HG02852 (cell line): Measurements from ENCODE around the gene UNC5C.

Experiments
- ATAC-seq: cut with Tn5 transposase; IDR thresholded peaks from one replicate; pipeline ENCODE4 v1.9.1; 2021; ENCODE audit warnings: mild to moderate bottlenecking, moderate library complexity; ENCODE audit not compliant: unreplicated experiment

UNC5C gene

DNA sequence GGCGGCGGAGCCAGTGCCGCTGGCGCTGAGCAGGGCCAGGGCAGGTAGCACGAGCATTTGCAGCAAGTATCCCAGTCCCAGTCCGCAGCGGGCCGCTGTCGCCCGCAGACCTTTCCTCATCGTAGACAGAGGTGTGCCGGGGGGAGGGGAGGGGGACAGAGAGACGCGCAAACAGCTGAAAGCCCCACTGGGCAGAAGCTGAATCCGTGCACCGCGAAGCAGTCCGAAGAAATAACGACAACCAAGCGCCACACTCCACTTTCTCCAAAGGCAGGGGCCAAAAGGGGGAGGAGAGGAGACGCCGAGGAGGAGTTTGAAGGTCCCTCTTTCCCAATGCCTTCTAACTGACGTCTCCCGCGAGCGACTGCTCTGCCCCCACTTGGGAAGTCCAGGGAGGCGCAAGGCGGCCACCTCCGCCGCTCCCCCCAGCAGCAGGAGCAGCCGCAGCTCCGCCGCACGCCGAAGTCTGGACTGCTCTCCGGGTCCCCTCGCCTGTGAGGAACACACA is at the start of gene UNC5C:
Gene UNC5C (minus strand): TSS at position 236 of the 508 bp plus-strand sequence.
- ATAC-seq, result no peak

DNA sequence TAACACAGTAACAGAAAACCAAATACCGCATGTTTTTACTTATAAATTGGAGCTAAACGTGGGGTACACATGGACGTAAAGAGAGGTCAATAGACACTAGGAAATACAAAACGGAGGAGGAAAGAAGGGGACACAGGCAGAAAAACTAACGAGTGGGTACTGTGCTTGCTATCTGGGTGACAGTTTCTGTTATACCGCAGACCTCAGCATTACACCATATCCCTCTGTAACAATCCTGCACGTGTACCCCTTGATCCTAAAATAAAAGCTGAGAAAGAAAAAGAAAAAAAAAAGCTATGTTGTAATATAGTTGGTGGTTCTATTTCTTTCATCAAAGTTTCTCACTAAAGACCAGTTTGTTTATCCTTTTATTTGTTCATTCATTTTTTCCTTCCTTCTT is 47.9 kb upstream of the UNC5C start:
- ATAC-seq, result no peak

DNA sequence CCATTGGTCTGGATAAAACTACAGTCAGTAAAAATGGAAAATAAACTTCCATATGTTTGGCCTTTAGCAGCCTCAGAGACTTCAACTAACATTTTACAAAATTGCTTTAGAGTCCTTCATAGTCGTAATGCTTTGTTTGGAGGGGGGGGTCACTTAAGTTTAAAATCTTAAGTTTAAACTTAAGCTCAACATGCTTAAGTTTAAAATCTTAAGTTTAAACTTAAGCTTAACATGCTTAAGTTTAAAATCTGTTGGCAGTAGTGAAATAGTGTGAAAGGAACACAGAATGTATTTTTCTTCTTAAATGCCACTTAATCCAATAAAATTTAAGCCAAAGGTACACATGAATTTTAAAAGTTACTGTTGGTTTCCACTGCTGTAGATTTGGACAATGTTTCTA is 45.9 kb upstream of the UNC5C start:
- no peak for ATAC-seq

DNA sequence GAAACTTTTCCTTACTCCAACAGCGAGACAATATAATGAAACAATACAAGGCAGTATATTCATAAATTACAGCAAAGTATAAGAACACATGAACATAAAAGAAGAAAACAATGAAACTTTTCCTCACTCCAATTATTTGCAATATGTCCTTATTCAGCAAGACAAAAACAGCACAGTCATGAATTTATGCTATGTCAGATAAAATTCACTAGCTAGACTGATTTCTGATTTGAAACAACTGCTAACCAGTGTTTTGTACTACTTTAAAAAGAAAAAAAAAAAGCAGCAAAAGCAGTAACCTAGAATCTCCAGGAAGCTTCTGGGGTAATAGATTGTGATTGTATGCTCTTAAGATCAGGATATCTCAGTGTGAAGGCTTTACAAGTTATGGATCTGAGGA is 45.2 kb upstream of the UNC5C start:
- no peak for ATAC-seq

DNA sequence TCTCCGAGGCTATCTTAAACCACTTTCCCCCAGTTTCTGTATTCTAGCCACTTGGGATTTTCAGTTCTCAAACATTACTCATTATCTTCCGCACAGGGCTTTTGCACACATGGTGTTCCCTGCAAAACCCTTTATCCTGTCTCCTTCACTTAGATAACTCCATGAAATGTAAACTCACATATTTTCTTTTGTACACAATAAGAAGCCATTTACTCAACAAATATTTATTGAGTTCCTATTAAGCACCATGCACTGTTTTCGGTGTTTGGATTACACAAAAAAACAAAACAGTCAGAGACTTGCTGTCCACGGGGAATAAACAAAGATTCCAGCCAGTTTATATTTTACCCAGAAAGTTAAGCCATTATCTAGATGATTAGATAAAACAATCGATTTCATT is 42.5 kb upstream of the UNC5C start:
- no peak for ATAC-seq

DNA sequence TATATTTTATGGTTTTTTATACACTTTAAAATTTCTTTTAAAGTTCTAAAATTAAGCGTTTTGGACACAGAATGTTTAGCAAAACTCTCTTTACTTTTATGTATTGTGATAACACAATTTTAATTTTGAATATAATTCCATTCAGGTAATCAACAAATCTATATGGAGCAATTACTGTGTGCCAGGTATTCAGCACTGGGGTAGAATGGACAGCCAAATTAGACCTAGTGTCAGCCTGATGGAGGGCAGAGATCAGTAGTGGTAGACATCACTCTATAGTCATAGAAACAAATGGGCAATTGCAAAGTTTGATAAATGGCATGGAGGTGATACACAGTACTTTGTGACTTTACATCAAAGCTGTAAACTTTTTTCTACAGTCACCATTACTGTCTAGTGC is 41.8 kb upstream of the UNC5C start:
- no peak for ATAC-seq

DNA sequence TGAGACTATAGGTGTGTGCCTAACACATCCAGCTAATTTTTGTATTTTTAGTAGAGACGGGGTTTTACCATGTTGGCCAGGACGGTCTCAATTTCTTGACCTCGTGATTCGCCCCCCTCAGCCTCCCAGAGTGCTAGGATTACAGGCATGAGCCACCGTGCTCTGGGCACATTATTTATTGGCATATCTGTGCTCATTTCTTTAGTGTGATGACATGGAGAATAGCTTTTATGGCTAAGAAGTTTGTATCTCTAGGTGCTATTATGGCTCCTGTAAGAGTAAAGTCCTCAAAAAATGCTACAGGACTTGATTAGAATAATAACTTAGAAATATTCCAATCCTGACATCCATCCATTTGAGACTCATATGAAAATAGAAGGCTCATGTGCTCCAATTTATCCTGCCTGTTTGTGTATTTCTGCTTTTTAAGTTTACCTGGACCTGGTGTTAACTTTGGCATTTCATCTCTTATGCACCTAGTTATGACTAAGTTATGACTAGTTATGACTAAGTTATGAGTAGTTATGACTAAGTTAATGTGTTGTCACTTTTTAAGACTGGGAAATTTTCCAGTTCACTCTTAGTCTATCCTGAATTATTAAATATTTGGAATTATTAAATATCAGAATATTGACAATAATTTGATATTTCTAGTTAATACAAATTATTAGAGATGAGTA is 36.4 kb upstream of the UNC5C start:
- ATAC-seq, result no peak

DNA sequence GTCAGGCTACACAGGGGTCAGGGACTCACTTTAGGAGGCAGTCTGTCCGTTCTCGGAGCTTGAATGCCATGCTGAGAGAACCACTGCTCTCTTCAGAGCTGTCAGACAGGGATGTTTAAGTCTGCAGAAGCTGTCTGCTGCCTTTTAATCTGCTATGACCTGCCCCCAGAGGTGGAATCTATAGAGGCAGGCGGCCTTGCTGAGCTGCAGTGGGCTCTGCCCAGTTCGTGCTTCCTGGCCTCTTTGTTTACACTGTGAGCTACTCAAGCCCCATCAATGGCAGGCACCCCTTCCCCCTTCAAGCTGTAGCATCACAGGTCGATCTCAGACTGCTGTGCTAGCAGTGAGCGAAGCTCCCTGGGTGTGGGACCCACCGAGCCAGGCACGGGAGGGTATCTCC is 31.5 kb upstream of the UNC5C start:
- ATAC-seq, result no peak

DNA sequence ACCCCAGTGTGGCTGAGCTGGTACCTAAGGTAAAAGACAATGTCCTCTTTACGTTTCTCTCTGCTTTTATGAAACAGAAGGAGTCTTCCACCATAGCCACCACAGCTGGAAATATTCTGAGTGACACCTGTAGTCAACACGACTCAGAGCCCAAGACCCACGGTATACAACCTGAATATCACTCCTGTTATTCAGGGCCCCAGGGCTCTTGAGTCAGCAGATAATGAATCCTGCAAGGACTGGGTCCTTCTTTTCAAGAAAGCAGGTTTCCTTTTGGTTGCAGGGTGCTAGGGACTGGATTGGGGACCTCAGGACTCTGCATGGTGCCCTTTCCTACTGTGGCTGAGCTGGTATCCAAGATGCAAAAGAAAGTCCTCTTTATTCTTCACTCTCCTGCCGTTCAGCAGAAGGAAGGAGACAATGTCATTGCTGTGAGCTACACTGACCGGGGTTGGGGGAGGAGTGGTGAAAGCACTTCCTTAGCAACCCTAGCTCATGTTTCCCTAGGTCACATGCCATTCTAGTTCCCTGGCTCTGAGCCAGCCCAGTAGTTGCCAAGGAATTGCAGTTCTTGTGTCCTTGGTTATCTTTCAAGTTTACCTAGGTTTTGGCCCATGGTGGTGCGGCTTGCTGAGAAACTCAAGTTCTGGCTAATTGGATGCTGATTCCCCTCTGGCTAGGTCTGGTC is 23.7 kb upstream of the UNC5C start:
- ATAC-seq, result no peak

DNA sequence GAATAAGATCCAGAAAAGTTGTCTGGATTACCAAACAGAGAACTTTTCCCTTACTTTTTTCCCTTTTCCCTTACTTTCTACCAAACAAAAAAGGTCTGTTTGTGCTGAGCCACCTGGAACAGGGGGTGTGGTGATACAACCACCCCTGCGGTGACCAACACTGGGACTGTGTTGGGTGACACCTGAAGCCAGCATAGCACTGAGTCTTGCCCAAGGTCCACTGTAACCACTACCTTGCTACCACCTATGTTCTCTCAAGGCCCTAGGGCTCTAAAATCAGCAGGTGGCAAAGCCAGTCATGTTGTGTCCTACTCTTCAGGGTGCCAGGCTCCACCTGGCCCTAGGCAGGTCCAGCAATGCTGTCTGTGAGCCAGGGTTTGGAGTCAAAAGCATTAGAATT is 22.8 kb upstream of the UNC5C start:
- ATAC-seq, result no peak

DNA sequence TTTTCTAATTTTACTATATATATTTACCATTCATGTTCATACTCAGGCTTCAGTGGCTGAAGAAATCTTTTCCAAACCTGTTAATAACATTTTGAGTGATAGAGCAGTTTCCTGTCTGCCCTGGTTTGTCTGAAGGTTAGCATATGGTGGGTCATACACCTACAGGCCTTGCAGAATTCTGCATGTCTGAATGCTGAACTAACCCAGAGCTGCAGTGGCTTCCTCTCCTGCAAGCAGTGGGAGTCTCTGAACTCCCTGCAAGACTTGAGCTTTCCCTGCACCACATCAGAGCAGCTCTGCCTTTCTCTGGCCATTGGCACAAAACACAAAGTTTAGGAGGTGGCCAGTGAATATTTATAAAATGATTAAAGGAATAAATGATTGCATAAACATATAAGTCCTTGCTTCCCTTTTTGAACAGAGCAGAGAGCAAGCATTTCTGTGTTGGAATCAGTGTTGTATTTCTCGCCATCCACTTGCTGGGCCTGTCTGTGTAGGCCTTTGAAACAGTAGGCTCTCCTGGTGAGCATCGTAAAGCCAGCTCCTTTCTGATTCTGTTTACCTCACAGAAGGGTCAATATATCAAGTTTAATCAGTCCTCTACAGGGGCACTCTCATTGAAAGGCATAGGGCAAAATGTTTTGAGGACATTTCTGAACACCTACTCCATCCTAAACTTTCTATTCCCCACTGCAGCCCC is 15.0 kb upstream of the UNC5C start:
- ATAC-seq, result no peak

DNA sequence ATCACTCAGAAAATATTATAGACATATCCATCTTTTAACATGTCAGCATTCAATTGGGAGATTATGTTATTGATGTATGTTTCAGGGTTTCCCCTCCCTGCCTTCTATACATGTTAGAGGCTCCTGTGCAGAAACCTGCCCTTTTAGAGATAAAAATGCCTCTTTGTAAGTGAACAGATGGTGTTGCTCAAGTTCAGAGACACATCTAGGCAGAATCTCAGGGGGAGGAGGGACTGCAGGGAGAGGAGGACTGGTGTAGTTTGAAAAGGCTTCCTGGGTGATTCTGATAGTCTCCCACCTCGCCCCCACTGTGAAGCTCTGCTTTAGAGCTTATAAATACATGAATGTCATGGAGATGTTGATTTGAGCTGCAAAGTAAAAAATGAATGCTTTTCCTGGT is 12.0 kb upstream of the UNC5C start:
- ATAC-seq, result no peak

DNA sequence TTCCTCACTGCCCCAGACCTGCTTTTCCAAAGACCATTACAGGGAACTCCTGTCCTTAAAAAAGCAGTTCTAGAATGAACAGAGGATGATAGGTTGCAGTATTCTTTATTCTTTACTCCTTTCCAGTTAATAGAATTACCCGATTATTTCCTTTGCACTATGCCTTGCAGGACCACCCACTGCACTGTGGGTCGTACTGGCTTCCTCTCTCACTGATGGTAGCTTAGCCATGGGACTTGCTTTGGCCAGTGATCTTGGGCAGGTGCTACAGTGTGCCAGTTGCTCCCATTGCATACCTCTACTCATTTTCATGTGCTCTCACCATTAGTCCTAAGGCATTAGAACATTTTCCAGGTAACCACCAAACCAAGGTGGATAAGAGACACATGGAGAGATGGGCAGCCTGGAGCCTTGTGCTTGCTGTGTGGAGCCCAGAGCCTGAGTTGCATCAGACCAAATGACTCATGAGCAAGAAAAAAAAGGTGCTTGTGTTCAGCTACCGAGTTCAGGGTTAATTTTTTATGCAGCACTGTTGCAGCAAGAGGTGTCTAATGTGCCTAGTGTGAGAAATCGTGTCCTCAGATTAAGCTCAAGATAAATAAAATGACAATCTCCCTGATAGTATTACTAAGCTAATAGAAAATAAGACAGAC is 7.6 kb upstream of the UNC5C start:
- ATAC-seq, result no peak

DNA sequence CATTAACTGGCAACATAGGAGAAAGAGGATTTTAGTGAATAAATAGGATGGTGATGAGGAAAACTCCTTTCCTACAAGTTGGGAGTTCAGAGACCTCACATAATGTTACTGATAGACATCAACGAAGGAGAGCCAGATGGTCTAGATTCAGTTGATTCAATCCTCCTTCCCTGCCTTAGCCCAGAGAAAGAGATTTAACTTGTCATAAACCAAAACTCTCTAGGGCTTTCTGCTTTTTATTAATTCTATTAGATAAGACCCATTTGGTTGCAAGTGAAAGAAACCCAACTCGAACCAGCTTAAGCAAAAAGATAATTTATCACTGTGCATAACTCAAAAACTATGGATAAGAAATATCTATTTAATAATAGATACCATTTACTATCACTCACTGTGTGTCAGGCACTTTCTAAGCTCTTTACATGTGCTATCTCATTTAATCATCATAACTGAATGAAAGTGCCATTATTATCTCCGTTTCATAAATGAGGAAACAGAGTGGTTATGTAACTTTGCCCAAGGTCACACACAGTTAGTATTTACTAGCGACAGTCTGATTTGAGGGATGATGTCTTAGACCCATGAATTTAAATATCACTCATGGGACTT is 4.3 kb upstream of the UNC5C start:
- no peak for ATAC-seq

DNA sequence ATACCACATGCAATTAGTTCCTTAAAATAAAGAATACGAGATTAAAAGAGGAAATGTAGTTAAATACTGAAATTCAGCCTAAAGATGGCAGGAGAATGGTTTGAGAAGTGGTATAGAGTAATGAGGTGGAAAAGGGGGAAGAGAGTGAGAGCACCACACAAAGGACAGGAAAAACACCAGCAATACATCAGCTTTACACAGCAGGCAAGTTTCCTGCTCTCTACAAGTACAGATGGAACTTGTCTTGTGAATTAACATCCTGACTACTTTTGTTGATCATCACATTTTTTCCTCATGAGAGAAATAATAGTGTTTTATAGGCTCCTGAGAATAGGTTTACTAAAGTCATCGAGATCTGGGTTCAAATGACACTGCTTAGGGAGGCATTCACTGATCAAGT is 2.9 kb upstream of the UNC5C start:
- no peak for ATAC-seq

DNA sequence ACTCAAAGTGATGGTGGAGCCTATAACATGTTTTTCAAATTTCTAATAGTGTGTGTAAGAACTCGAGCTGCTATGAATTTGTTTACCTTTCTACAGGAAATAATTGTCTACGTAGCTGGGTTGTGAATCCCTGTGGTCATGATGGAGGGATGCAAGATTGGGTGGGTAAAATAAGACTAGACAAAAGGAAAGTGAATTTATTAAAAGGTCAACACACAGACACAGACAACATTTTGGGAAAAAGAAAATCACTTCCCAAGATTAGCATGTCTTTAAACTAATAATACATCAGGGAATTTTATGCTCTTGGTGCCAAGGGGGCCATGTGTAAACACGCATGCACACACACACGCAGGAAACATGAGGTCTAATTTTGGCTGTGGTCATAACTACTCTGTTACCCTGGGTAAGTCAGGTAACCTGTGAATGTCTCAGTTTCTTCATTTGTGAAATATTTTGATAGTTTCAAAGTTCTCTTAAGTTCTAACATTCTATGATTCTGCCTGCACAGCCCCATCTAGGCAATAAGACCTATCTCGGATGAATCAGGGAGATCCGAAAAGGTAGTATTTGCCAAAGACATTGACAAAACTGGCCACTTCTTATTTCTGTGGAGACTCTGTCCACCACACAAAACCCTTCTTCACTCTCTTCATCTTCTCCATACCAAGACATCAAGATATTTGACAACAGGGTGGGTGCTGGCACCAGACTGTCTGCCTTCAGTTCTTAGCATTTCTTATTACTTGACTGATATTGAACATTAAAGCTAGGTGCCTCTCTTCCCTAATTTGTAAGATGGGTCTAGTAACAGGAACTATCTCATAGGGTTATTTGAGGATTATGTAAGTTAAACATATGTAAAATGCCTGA is 1.6 kb upstream of the UNC5C start:
- ATAC-seq, result no peak

DNA sequence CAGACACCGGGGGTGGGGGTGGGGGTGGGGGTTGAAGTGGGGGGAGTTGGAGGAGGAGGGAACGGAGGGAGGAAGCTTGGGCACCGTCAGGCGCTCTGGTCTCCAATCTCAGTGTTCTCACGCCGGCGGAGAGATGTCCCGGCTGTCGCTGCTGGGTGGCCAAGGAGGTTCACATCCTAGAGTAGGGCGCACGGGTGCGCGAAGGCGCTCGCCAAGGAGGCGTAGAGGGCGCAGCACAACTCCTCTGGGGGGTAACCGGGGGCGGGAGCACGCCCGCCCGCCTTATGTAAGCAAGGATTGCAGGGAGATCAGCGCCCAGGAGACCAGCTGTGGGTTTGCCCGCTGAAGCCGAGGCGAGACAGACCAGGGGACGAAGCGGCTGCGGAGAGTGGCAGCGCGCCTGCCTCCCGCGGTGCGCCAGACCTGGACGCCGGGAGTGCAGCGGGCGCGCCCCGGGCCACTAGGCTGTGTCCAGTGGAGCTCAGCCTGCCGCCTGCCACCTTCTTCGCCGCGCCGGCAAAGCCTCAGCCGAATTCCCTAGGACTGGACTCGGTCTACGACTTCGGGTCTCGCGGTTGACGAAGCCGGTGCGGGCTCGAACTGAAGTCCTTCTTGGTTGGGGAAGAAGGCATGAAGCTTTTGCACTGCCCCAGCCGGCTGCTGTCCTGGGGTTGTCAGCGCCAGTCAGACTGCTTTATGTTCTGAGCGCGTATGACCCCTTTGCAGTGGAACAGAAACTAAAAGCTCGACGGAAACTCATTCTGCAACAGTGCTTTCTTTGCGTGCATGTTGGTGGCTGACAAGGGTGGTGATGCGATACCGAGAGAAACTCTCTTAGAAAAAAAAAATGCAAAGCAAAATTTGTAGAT is 707 bp upstream of the UNC5C start:
- ATAC-seq, result peak; percentile 97

DNA sequence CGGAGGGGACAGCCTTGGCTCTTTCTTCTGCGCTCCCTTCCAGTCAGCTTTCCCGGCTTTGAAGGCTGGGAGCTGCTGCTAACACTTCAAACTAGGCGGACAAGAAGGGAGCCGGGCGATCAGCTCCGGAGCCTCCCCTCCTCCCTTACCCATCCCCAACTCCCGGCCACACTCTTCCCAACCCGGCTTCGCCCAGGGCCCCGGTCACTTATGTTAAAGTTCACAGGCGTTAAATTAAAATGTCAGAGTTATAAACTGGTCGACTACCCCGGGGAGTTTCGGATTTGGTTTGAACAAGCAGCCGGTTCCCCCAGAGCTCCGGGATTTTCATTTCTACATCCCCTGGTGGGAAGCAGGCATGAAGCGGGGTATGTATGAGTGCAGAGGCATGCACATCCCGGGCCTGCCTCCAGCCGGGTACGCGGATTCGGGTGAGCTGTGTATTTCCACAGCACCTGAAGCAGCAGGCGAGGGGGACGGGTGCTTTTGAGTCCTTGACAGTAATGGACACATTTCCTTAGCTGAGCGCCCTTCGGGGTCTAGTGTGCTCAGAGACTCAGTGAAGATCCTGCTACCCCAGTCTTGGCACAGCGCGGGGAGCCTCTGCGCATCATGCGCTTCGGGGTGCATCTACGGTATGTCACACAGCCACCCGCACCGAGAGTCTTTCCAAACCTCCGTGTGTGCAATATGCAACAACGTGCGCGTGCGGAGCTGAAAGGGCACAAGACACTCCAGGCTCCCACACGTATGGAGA is 880 bp downstream of the UNC5C start:
- ATAC-seq, result no peak
